MG63 (cell line): Measurements from ENCODE around the gene TMEM174. TPM values are rescaled to one million over a fixed set of nuclear protein-coding genes. Genes with fewer than 3 reads are reported as not detected.

ENCODE experiments used
- DNase-seq: peaks from one replicate; pipeline ENCODE4 v3.0.0-alpha.2; 2020
- H3K27me3 ChIP-seq: fragments of 250-450 bp; sonication (Bioruptor Pico); 2 replicates; pipeline ENCODE4 v1.5.1; 2020; ENCODE audit warnings: mild to moderate bottlenecking, moderate library complexity
- H3K36me3 ChIP-seq: fragments of 250-450 bp; sonication (Bioruptor Pico); 2 replicates; pipeline ENCODE4 v1.5.1; 2020; ENCODE audit warnings: mild to moderate bottlenecking, moderate library complexity
- H3K4me3 ChIP-seq: fragments of 250-450 bp; sonication (Bioruptor Pico); 2 replicates; pipeline ENCODE4 v1.5.1; 2020; ENCODE audit warnings: mild to moderate bottlenecking, moderate library complexity
- H3K9me3 ChIP-seq: fragments of 250-450 bp; sonication (Bioruptor Pico); 2 replicates; pipeline ENCODE4 v1.5.1; 2020; ENCODE audit warnings: mild to moderate bottlenecking, moderate library complexity
- total RNA-seq: library from RNA; depleted of rRNA; stranded (reverse); fragments of >200 nt; shearing (Covaris generic); gene quantifications from 2 replicates; pipeline ENCODE4 v1.2.3, GENCODE V29; 2014; ENCODE audit warnings: low replicate concordance; rRNA removed

TMEM174 gene
- not detected in 2 replicates for total RNA-seq

GRCh38 chr5:73172951-73173350 lies at the start of gene TMEM174:
TMEM174 (plus strand) TSS chr5:73173193; CDS start chr5:73173244, 51 bp downstream.
- no peaks in the 10 kb centered on the region for H3K9me3 ChIP-seq
- H3K27me3 ChIP-seq: no peaks in the 10 kb centered on the region
- no peak for DNase-seq
- no peak within 1 kb of the TSS for H3K4me3 ChIP-seq
- no peaks in the 10 kb centered on the region for H3K36me3 ChIP-seq

GRCh38 chr5:73125289-73125688 lies 47.7 kb upstream of the TMEM174 start:
- Histone ChIP-seq H3K27me3 (no peaks in the 10 kb centered on the region), H3K36me3 (0 out of 2 replicates have a peak, but pooled peaks cover 6% of the 10 kb centered on the region), H3K9me3 (no peaks in the 10 kb centered on the region), H3K4me3 (no peak overlapping the region)
- no peak for DNase-seq

GRCh38 chr5:73126381-73126780 lies 46.6 kb upstream of the TMEM174 start:
- DNase-seq: no peak
- Histone ChIP-seq H3K4me3 (no peak overlapping the region), H3K9me3 (no peaks in the 10 kb centered on the region), H3K36me3 (0 out of 2 replicates have a peak, but pooled peaks cover 6% of the 10 kb centered on the region), H3K27me3 (no peaks in the 10 kb centered on the region)

- H3K27me3 ChIP-seq: no peaks in the 10 kb centered on the region
- no peak for DNase-seq
- H3K36me3 ChIP-seq: 0 out of 2 replicates have a peak, but pooled peaks cover 6% of the 10 kb centered on the region
- no peak overlapping the region for H3K4me3 ChIP-seq
- no peaks in the 10 kb centered on the region for H3K9me3 ChIP-seq
These were observed 46.0 kb upstream of the TMEM174 start for GRCh38 chr5:73126957-73127356.

- H3K4me3 ChIP-seq: no peak overlapping the region
- DNase-seq: no peak
- H3K36me3 ChIP-seq: 0 out of 2 replicates have a peak, but pooled peaks cover under 1% of the 10 kb centered on the region
- H3K9me3 ChIP-seq: no peaks in the 10 kb centered on the region
- no peaks in the 10 kb centered on the region for H3K27me3 ChIP-seq
These were observed 43.9 kb upstream of the TMEM174 start for GRCh38 chr5:73129143-73129542.

GRCh38 chr5:73130811-73131210 lies 42.2 kb upstream of the TMEM174 start:
- no peak for DNase-seq
- H3K4me3 ChIP-seq: no peak overlapping the region
- H3K27me3 ChIP-seq: no peaks in the 10 kb centered on the region
- no peaks in the 10 kb centered on the region for H3K9me3 ChIP-seq
- H3K36me3 ChIP-seq: no peaks in the 10 kb centered on the region

- no peaks in the 10 kb centered on the region for H3K9me3 ChIP-seq
- no peak for DNase-seq
- no peak overlapping the region for H3K4me3 ChIP-seq
- H3K27me3 ChIP-seq: no peaks in the 10 kb centered on the region
- H3K36me3 ChIP-seq: no peaks in the 10 kb centered on the region
These were observed 41.1 kb upstream of the TMEM174 start for GRCh38 chr5:73131711-73132425.

GRCh38 chr5:73132759-73133158 lies 40.2 kb upstream of the TMEM174 start:
- no peak overlapping the region for H3K4me3 ChIP-seq
- H3K27me3 ChIP-seq: no peaks in the 10 kb centered on the region
- H3K36me3 ChIP-seq: no peaks in the 10 kb centered on the region
- H3K9me3 ChIP-seq: no peaks in the 10 kb centered on the region
- no peak for DNase-seq

- Histone ChIP-seq H3K27me3 (no peaks in the 10 kb centered on the region), H3K36me3 (no peaks in the 10 kb centered on the region), H3K9me3 (no peaks in the 10 kb centered on the region), H3K4me3 (no peak overlapping the region)
- DNase-seq: no peak
These were observed 38.0 kb upstream of the TMEM174 start for GRCh38 chr5:73135021-73135420.

GRCh38 chr5:73135429-73136054 lies 37.5 kb upstream of the TMEM174 start:
- Histone ChIP-seq H3K4me3 (no peak overlapping the region), H3K9me3 (no peaks in the 10 kb centered on the region), H3K36me3 (no peaks in the 10 kb centered on the region), H3K27me3 (no peaks in the 10 kb centered on the region)
- peak; percentile 25 for DNase-seq

- Histone ChIP-seq H3K9me3 (no peaks in the 10 kb centered on the region), H3K36me3 (no peaks in the 10 kb centered on the region), H3K4me3 (no peak overlapping the region), H3K27me3 (no peaks in the 10 kb centered on the region)
- DNase-seq: no peak
These were observed 36.9 kb upstream of the TMEM174 start for GRCh38 chr5:73136055-73136562.

- no peaks in the 10 kb centered on the region for H3K27me3 ChIP-seq
- H3K36me3 ChIP-seq: no peaks in the 10 kb centered on the region
- DNase-seq: no peak
- H3K9me3 ChIP-seq: no peaks in the 10 kb centered on the region
- no peak overlapping the region for H3K4me3 ChIP-seq
These were observed 35.1 kb upstream of the TMEM174 start for GRCh38 chr5:73137563-73138530.

GRCh38 chr5:73139485-73139884 lies 33.5 kb upstream of the TMEM174 start:
- DNase-seq: no peak
- no peaks in the 10 kb centered on the region for H3K9me3 ChIP-seq
- no peaks in the 10 kb centered on the region for H3K27me3 ChIP-seq

GRCh38 chr5:73140801-73141200 lies 32.2 kb upstream of the TMEM174 start:
- no peak overlapping the region for H3K4me3 ChIP-seq
- no peaks in the 10 kb centered on the region for H3K27me3 ChIP-seq
- no peaks in the 10 kb centered on the region for H3K9me3 ChIP-seq
- no peak for DNase-seq
- no peaks in the 10 kb centered on the region for H3K36me3 ChIP-seq

More at GRCh38 chr5:73139485-73139884, 33.5 kb upstream of the TMEM174 start:
- Histone ChIP-seq H3K36me3 (no peaks in the 10 kb centered on the region), H3K4me3 (no peak overlapping the region)

GRCh38 chr5:73142035-73142434 lies 31.0 kb upstream of the TMEM174 start:
- no peak overlapping the region for H3K4me3 ChIP-seq
- H3K27me3 ChIP-seq: no peaks in the 10 kb centered on the region
- no peak for DNase-seq
- H3K36me3 ChIP-seq: no peaks in the 10 kb centered on the region
- no peaks in the 10 kb centered on the region for H3K9me3 ChIP-seq

- Histone ChIP-seq H3K36me3 (no peaks in the 10 kb centered on the region), H3K4me3 (no peak overlapping the region), H3K27me3 (no peaks in the 10 kb centered on the region), H3K9me3 (no peaks in the 10 kb centered on the region)
- no peak for DNase-seq
These were observed 29.3 kb upstream of the TMEM174 start for GRCh38 chr5:73143716-73144115.

GRCh38 chr5:73149540-73149939 lies 23.5 kb upstream of the TMEM174 start:
- Histone ChIP-seq H3K9me3 (no peaks in the 10 kb centered on the region), H3K4me3 (no peak overlapping the region), H3K27me3 (no peaks in the 10 kb centered on the region), H3K36me3 (no peaks in the 10 kb centered on the region)
- DNase-seq: no peak
